Fibroblast of mammary gland (primary cell): ENCODE results near the gene FHIT.

Experiments
- DNase-seq: peaks from one replicate; pipeline ENCODE4 v3.0.0-alpha.2; 2010; ENCODE audit warnings: low read depth
- H3K4me3 ChIP-seq: 2 replicates; pipeline ENCODE4 v1.5.1; 2011; ENCODE audit warnings: low read depth, mild to moderate bottlenecking, low read length, moderate library complexity; ENCODE audit not compliant: control insufficient read depth
- TF ChIP-seq, protein P1 (sequence below): conservative IDR thresholded peaks from 2 replicates; pipeline ENCODE4 v1.5.1; 2011; ENCODE audit warnings: low read depth, low read length, inconsistent platforms; ENCODE audit not compliant: control insufficient read depth, insufficient read depth

Gene FHIT

DNA sequence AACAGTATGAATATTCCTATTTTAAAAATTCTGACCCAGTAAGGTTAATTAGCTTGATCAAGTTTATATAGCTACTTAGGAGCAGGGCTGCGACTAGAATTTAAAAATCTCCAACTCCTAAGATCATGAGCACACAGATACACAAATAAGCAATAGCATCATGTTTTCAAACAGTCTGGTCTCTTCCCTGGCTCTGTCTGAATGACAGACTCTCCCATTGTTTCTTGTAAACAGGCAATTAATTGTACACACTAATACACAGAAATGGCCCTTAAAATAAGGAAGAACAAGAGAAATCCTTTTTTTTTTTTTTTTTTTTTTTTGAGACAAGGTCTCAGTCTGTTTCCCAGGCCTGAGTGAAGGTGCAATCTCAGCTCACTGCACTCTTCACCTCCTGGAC, 1137.1 kb downstream of the FHIT start:
- no peak overlapping the region for H3K4me3 ChIP-seq
- TF ChIP-seq, protein P1, sequence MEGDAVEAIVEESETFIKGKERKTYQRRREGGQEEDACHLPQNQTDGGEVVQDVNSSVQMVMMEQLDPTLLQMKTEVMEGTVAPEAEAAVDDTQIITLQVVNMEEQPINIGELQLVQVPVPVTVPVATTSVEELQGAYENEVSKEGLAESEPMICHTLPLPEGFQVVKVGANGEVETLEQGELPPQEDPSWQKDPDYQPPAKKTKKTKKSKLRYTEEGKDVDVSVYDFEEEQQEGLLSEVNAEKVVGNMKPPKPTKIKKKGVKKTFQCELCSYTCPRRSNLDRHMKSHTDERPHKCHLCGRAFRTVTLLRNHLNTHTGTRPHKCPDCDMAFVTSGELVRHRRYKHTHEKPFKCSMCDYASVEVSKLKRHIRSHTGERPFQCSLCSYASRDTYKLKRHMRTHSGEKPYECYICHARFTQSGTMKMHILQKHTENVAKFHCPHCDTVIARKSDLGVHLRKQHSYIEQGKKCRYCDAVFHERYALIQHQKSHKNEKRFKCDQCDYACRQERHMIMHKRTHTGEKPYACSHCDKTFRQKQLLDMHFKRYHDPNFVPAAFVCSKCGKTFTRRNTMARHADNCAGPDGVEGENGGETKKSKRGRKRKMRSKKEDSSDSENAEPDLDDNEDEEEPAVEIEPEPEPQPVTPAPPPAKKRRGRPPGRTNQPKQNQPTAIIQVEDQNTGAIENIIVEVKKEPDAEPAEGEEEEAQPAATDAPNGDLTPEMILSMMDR = no peak
- DNase-seq = no peak

DNA sequence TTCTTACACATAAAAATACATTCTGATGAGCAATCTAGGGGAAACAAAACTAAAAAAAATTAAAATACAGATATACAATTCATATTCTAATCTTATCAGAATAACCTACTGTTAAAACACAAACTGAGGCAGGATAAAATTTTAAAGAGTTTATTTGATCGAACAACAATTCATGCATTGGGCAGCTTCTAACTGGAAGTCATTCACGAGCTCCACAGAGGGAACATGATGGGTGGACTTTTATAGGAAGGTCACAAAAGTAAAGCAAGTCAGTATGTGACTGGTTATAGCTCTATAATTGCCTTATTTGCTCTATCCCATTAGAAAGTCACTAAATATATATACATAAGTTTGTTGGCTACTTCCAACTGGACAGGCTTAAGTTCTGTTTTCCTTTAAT, 1144.0 kb downstream of the FHIT start:
- DNase-seq = no peak
- no peak overlapping the region for H3K4me3 ChIP-seq
- TF ChIP-seq, protein P1 = no peak

DNA sequence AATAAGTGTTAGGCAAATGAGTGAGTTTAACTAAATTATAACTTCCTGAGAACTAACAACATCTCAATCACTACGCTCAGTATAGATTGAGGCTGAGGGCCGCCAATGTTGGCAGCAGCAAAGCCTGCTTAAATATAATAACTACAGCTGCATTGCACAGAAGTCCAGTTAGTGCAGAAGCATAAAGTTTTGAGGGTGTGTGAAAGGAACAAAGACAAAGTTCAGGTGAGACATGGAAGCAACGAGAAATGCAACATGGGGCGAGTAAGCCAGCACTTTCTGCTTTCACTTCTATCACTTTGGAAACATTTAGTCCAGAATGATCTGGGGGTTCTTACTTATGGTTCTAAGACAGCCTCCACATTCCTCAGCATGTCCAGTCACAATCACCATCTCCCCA, 1149.1 kb downstream of the FHIT start:
- no peak for DNase-seq
- no peak overlapping the region for H3K4me3 ChIP-seq
- TF ChIP-seq, protein P1 = no peak

DNA sequence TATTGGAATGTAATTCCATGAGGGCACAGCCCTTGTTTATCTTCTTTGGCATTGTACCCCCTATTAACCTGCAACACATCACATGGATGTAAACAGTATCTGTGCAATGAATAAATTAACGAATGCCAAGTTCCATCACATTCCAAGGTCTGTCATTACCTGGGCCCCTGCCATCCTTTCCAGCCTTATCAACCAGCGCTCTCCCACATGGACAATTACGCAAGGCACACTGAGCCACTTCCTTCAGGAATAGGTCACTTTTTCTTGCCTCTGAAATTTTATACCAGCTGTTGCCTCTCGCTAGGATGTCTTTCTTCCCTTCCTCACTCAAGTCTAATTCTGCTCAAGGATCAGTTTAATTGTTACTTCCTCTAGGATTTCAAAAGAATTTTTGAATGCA, 1149.6 kb downstream of the FHIT start:
- no peak for DNase-seq
- TF ChIP-seq, protein P1 = no peak
- no peak overlapping the region for H3K4me3 ChIP-seq

DNA sequence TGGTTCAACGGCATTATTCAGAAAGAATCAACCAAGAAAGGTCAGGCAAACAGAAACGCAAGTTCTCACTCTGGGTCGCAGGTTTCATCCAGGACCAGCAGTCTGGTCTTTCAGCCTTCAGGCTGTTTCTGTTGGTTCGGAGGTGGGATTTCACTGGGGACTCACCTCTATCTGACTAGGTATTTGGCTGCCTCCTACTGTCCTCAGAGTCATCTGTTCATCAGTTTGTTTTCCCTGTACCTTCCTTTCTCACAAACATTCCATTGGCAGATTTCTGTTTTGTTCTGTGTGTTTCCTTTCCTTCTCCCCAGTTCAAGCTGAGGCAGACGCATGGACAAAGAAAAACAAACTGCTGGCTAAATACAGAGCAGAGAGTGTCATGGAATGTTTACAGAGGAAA, 1154.8 kb downstream of the FHIT start:
- DNase-seq = no peak
- TF ChIP-seq, protein P1 = no peak
- no peak overlapping the region for H3K4me3 ChIP-seq

DNA sequence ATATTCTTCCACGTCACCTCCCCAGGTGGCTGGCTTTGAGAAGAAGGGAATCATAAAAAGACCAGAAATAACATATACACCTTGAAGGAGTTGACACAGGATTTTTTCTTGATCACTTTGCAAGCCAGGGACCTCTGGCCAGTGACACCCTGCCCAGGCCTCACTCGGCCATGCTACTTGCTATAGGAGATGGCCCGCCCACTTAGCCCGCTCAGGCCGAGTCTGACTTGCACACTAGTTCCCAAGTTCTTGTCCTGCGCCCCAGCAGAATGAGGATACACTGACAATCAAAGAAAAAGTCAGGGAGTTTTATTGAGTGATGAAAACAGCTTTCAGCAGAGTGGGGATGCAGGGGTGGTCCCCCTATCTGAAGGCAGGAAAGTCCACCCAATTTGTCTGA, 1155.3 kb downstream of the FHIT start:
- no peak overlapping the region for H3K4me3 ChIP-seq
- TF ChIP-seq, protein P1 = no peak
- DNase-seq = no peak

DNA sequence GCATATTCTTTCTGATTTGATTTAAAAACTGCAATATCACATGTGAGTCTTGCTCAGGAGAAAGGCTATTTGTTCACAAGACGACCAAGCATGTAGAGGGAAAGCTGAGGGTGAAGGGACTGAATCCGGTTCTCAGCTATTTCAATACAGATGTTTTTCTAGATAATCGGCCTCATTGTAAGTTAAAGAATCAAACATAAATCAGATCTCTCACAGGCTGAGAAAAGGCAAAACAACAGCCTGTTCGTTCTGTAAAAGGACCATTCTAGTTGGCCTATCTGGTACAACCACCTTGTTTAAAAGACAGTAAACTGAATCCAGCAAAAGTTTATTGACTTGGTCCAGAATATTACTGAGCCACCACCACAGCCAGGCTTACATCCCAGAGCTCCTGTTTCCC, 1155.7 kb downstream of the FHIT start:
- no peak for DNase-seq
- no peak overlapping the region for H3K4me3 ChIP-seq
- TF ChIP-seq, protein P1 = no peak
